ENCODE measurements around the gene NDUFS8. TPM values are rescaled to one million over a fixed set of nuclear protein-coding genes. Genes with fewer than 3 reads are reported as not detected.

The NDUFS8 gene
- total RNA-seq, 1 experiment from 2014 or later = 266 TPM

GRCh38 chr11:68016904-68017817, 13.3 kb upstream of the NDUFS8 start:
- H3K27me3 ChIP-seq (replicated peaks) = no peaks in the 10 kb centered on the region
- peaks cover 40% of the 10 kb centered on the region for H3K4me1 ChIP-seq (replicated peaks)
- H3K36me3 ChIP-seq = peaks cover 23% of the 10 kb centered on the region
- H3K4me3 ChIP-seq = no peak overlapping the region
- no peak overlapping the region for H3K27ac ChIP-seq
- DNase-seq (ENCODE audit: low read depth in 1 of 2, low spot score in 2 of 2) = no peak
- no peaks in the 10 kb centered on the region for H3K9me3 ChIP-seq (replicated peaks)

GRCh38 chr11:68017980-68018729, 12.3 kb upstream of the NDUFS8 start:
- Histone ChIP-seq H3K36me3 (peaks cover 22% of the 10 kb centered on the region), H3K27me3 (replicated peaks) (no peaks in the 10 kb centered on the region), H3K9me3 (replicated peaks) (no peaks in the 10 kb centered on the region), H3K27ac (no peak overlapping the region), H3K4me3 (no peak overlapping the region), H3K4me1 (replicated peaks) (peaks cover 31% of the 10 kb centered on the region)
- DNase-seq (ENCODE audit: low read depth in 1 of 2, low spot score in 2 of 2) = no peak

GRCh38 chr11:68018730-68019190, 11.7 kb upstream of the NDUFS8 start:
- Histone ChIP-seq H3K4me1 (replicated peaks) (peaks cover 24% of the 10 kb centered on the region), H3K27me3 (replicated peaks) (no peaks in the 10 kb centered on the region), H3K9me3 (replicated peaks) (no peaks in the 10 kb centered on the region), H3K36me3 (peaks cover 20% of the 10 kb centered on the region), H3K27ac (no peak overlapping the region), H3K4me3 (no peak overlapping the region)
- no peak for DNase-seq (ENCODE audit: low read depth in 1 of 2, low spot score in 2 of 2)

GRCh38 chr11:68019486-68019885, 11.0 kb upstream of the NDUFS8 start:
- Histone ChIP-seq H3K9me3 (replicated peaks) (no peaks in the 10 kb centered on the region), H3K27ac (no peak overlapping the region), H3K4me3 (no peak overlapping the region), H3K36me3 (peaks cover 21% of the 10 kb centered on the region), H3K4me1 (replicated peaks) (peaks cover 17% of the 10 kb centered on the region), H3K27me3 (replicated peaks) (no peaks in the 10 kb centered on the region)
- DNase-seq (ENCODE audit: low read depth in 1 of 2, low spot score in 2 of 2) = no peak

- peaks cover 28% of the 10 kb centered on the region for H3K36me3 ChIP-seq
- no peaks in the 10 kb centered on the region for H3K9me3 ChIP-seq (replicated peaks)
- H3K4me3 ChIP-seq = no peak overlapping the region
- H3K4me1 ChIP-seq (replicated peaks) = peaks cover 18% of the 10 kb centered on the region
- peak in 1 of 2 experiments; percentile 55 for DNase-seq (ENCODE audit: low read depth in 1 of 2, low spot score in 2 of 2)
- H3K27ac ChIP-seq = no peak overlapping the region
- no peaks in the 10 kb centered on the region for H3K27me3 ChIP-seq (replicated peaks)
Measured at GRCh38 chr11:68020575-68020974, 9.9 kb upstream of the NDUFS8 start.

- peaks cover 35% of the 10 kb centered on the region for H3K36me3 ChIP-seq
- H3K9me3 ChIP-seq (replicated peaks) = no peaks in the 10 kb centered on the region
- H3K4me1 ChIP-seq (replicated peaks) = peaks cover 19% of the 10 kb centered on the region
- no peaks in the 10 kb centered on the region for H3K27me3 ChIP-seq (replicated peaks)
- H3K4me3 ChIP-seq = no peak overlapping the region
- H3K27ac ChIP-seq = no peak overlapping the region
- peak in 1 of 2 experiments; percentile 40 for DNase-seq (ENCODE audit: low read depth in 1 of 2, low spot score in 2 of 2)
Measured at GRCh38 chr11:68021167-68021787, 9.2 kb upstream of the NDUFS8 start.

- Histone ChIP-seq H3K4me3 (no peak overlapping the region), H3K27ac (no peak overlapping the region), H3K4me1 (replicated peaks) (peaks cover 25% of the 10 kb centered on the region), H3K36me3 (peaks cover 46% of the 10 kb centered on the region), H3K27me3 (replicated peaks) (no peaks in the 10 kb centered on the region), H3K9me3 (replicated peaks) (no peaks in the 10 kb centered on the region)
- no peak for DNase-seq (ENCODE audit: low read depth in 1 of 2, low spot score in 2 of 2)
Measured at GRCh38 chr11:68022531-68022930, 8.0 kb upstream of the NDUFS8 start.

GRCh38 chr11:68024508-68024907, 6.0 kb upstream of the NDUFS8 start:
- Histone ChIP-seq H3K4me1 (replicated peaks) (peaks cover 44% of the 10 kb centered on the region), H3K27ac (no peak overlapping the region), H3K4me3 (no peak overlapping the region), H3K9me3 (replicated peaks) (no peaks in the 10 kb centered on the region), H3K27me3 (replicated peaks) (no peaks in the 10 kb centered on the region), H3K36me3 (peaks cover 57% of the 10 kb centered on the region)
- no peak for DNase-seq (ENCODE audit: low read depth in 1 of 2, low spot score in 2 of 2)

- Histone ChIP-seq H3K4me3 (no peak overlapping the region), H3K27me3 (replicated peaks) (no peaks in the 10 kb centered on the region), H3K36me3 (peaks cover 57% of the 10 kb centered on the region), H3K9me3 (replicated peaks) (no peaks in the 10 kb centered on the region), H3K27ac (no peak overlapping the region), H3K4me1 (replicated peaks) (peaks cover 48% of the 10 kb centered on the region)
- DNase-seq (ENCODE audit: low read depth in 1 of 2, low spot score in 2 of 2) = no peak
Measured at GRCh38 chr11:68025047-68025446, 5.4 kb upstream of the NDUFS8 start.

- no peak for DNase-seq (ENCODE audit: low read depth in 1 of 2, low spot score in 2 of 2)
- Histone ChIP-seq H3K36me3 (peaks cover 65% of the 10 kb centered on the region), H3K27me3 (replicated peaks) (no peaks in the 10 kb centered on the region), H3K4me3 (no peak overlapping the region), H3K27ac (no peak overlapping the region), H3K4me1 (replicated peaks) (peaks cover 45% of the 10 kb centered on the region), H3K9me3 (replicated peaks) (no peaks in the 10 kb centered on the region)
Measured at GRCh38 chr11:68026391-68027105, 3.9 kb upstream of the NDUFS8 start.

- Histone ChIP-seq H3K36me3 (peaks cover 70% of the 10 kb centered on the region), H3K27me3 (replicated peaks) (no peaks in the 10 kb centered on the region), H3K4me1 (replicated peaks) (peaks cover 51% of the 10 kb centered on the region), H3K9me3 (replicated peaks) (no peaks in the 10 kb centered on the region), H3K27ac (peak overlapping the region; percentile 80), H3K4me3 (no peak overlapping the region)
- DNase-seq (ENCODE audit: low read depth in 1 of 2, low spot score in 2 of 2) = no peak
Measured at GRCh38 chr11:68027667-68028066, 2.8 kb upstream of the NDUFS8 start.

- peaks cover 78% of the 10 kb centered on the region for H3K36me3 ChIP-seq
Measured at GRCh38 chr11:68028802-68029545, 1.5 kb upstream of the NDUFS8 start.

GRCh38 chr11:68031144-68031464, 623 bp downstream of the NDUFS8 start:
- Histone ChIP-seq H3K27me3 (replicated peaks) (no peaks in the 10 kb centered on the region), H3K9me3 (replicated peaks) (no peaks in the 10 kb centered on the region), H3K36me3 (peaks cover 73% of the 10 kb centered on the region), H3K27ac (peak overlapping the region; percentile 40), H3K4me1 (replicated peaks) (peaks cover 42% of the 10 kb centered on the region), H3K4me3 (peak overlapping the region; percentile 73)
- no peak for DNase-seq (ENCODE audit: low read depth in 1 of 2, low spot score in 2 of 2)

More at GRCh38 chr11:68028802-68029545, 1.5 kb upstream of the NDUFS8 start:
- Histone ChIP-seq H3K4me3 (no peak overlapping the region), H3K27me3 (replicated peaks) (no peaks in the 10 kb centered on the region), H3K27ac (peak overlapping the region; percentile 80), H3K9me3 (replicated peaks) (no peaks in the 10 kb centered on the region), H3K4me1 (replicated peaks) (peaks cover 51% of the 10 kb centered on the region)
- peak in 1 of 2 experiments; percentile 51 for DNase-seq (ENCODE audit: low read depth in 1 of 2, low spot score in 2 of 2)
